Activated naive CD8-positive, alpha-beta T cell treated with anti-CD3 and anti-CD28 coated beads, Interleukin-2, amount 10 ng/mL, durations not matched to agents 7 days and 5 days (primary cell): ENCODE measurements around the gene LGALS16. TPM values are rescaled to one million over a fixed set of nuclear protein-coding genes. Genes with fewer than 3 reads are reported as not detected.

Experiments used
- ATAC-seq: fragments of 150-1000 bp; cut with Tn5 transposase; one replicate; pipeline ENCODE4 v1.10.0; 2021; ENCODE audit warnings: low read depth, moderate library complexity
- POLR2A ChIA-PET: fragments of 350-600 bp; sonication (Branson Sonifier 250); formaldehyde crosslinking; loops from one replicate; lab custom pipeline; 2021; ENCODE audit warnings: antibody characterized with exemption; lab: Charles Lee
- DNase-seq: peaks from one replicate; pipeline ENCODE4 v3.0.0; 2021
- H3K27ac Mint-ChIP-seq: one replicate; pipeline ENCODE4 v1.8.0; 2022; ENCODE audit warnings: mild to moderate bottlenecking, mixed read lengths
- H3K27me3 Mint-ChIP-seq: one replicate; pipeline ENCODE4 v1.8.0; 2022; ENCODE audit warnings: mild to moderate bottlenecking, moderate library complexity, mixed read lengths
- H3K36me3 Mint-ChIP-seq: one replicate; pipeline ENCODE4 v1.8.0; 2021; ENCODE audit warnings: mild to moderate bottlenecking, mixed read lengths
- H3K4me1 Mint-ChIP-seq: one replicate; pipeline ENCODE4 v1.8.0; 2021; ENCODE audit warnings: mixed read lengths
- H3K4me3 Mint-ChIP-seq: one replicate; pipeline ENCODE4 v1.8.0; 2022; ENCODE audit warnings: mild to moderate bottlenecking, moderate library complexity, mixed read lengths
- H3K9me3 Mint-ChIP-seq: one replicate; pipeline ENCODE4 v1.8.0; 2021; ENCODE audit warnings: mixed read lengths
- total RNA-seq, 2 experiments: library from RNA; stranded (reverse); gene quantifications; one replicate each; pipeline ENCODE4 v1.2.3, GENCODE V29; 2021

Gene LGALS16
- total RNA-seq, 2 experiments from 2014 or later = not detected

GRCh38 chr19:39709026-39709872, 53.5 kb downstream of the LGALS16 start:
- peaks cover 11% of the 10 kb centered on the region for H3K9me3 Mint-ChIP-seq
- DNase-seq = no peak
- POLR2A ChIA-PET = no interaction called here
- ATAC-seq = no peak
- H3K4me3 Mint-ChIP-seq = no peak overlapping the region
- peaks cover 5% of the 10 kb centered on the region for H3K4me1 Mint-ChIP-seq
- peaks cover 6% of the 10 kb centered on the region for H3K36me3 Mint-ChIP-seq
- no peak overlapping the region for H3K27ac Mint-ChIP-seq
- H3K27me3 Mint-ChIP-seq = peaks cover 10% of the 10 kb centered on the region

Other genes starting within 250 kb of the LGALS16 start
- gene ZFP36, start 249.1 kb upstream of the LGALS16 start, total RNA-seq = 100 to 1,000 TPM; 102 to 107 TPM
- gene PLEKHG2, start 243.2 kb upstream of the LGALS16 start, total RNA-seq = 10 to 100 TPM; 65.7 to 65.9 TPM
- 1,000 to 10,000 TPM; 2,294 to 2,369 TPM for gene RPS16, start 220.0 kb upstream of the LGALS16 start, total RNA-seq
- gene SUPT5H, start 210.3 kb upstream of the LGALS16 start, total RNA-seq = 100 to 1,000 TPM; 173 to 176 TPM
- 10 to 100 TPM; 42.8 to 46.8 TPM for gene TIMM50, start 175.1 kb upstream of the LGALS16 start, total RNA-seq
- gene DLL3, start 157.0 kb upstream of the LGALS16 start, total RNA-seq = under 1 TPM; 0.19 to 0.23 TPM
- not detected for gene SELENOV, start 140.8 kb upstream of the LGALS16 start, total RNA-seq
- 1 to 10 TPM; 6.3 to 7.0 TPM for gene EID2B, start 123.1 kb upstream of the LGALS16 start, total RNA-seq
- 10 to 100 TPM; 17.5 to 20.7 TPM for gene EID2, start 115.8 kb upstream of the LGALS16 start, total RNA-seq
- gene LGALS13, start 53.4 kb upstream of the LGALS16 start, total RNA-seq = not detected
- gene LGALS14, start 48.6 kb downstream of the LGALS16 start, total RNA-seq = not detected
- gene CLC, start 82.1 kb downstream of the LGALS16 start, total RNA-seq = not detected
- not detected for gene LEUTX, start 122.9 kb downstream of the LGALS16 start, total RNA-seq
- 10 to 100 TPM; 15.8 to 17.3 TPM for gene DYRK1B, start 178.2 kb downstream of the LGALS16 start, total RNA-seq
- 100 to 1,000 TPM; 344 to 357 TPM for gene FBL, start 190.5 kb downstream of the LGALS16 start, total RNA-seq